ENCODE measurements around the gene EFCAB11.

Gene EFCAB11

DNA sequence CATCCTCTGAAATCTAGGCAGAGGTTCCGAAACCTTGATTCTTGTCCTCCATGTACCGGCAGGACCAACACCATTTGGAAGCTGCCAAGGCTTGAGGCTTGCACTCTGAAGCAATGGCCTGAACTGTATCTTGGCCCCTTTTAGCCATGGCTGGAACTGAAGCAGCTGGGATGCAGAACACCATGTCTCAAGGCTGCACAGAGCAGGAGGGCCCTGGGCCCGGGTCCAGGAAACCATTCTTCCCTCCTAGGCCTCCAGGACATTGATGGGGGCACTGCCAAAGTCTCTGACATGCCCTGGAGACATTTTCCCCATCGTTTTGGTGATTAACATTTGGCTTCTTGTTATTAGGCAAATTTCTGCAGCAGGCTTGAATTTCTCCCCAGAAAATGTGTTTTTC lies 198.7 kb downstream of the EFCAB11 start:
- DNase-seq (ENCODE audit: insufficient read length, low spot score): no peak
- FAIRE-seq: no peak
- no peak for TF ChIP-seq POLR2A (IDR thresholded peaks at IDR 0.05; ENCODE audit: low read depth, low read length)

- no peak for FAIRE-seq
- DNase-seq (ENCODE audit: insufficient read length, low spot score): no peak
- no peak for TF ChIP-seq POLR2A (IDR thresholded peaks at IDR 0.05; ENCODE audit: low read depth, low read length)
Observed at GRCh38 chr14:89753828-89754412, 200.6 kb downstream of the EFCAB11 start.

GRCh38 chr14:89750908-89751392 lies 203.6 kb downstream of the EFCAB11 start:
- TF ChIP-seq POLR2A (IDR thresholded peaks at IDR 0.05; ENCODE audit: low read depth, low read length): no peak
- DNase-seq (ENCODE audit: insufficient read length, low spot score) (no peak), FAIRE-seq (no peak)

DNA sequence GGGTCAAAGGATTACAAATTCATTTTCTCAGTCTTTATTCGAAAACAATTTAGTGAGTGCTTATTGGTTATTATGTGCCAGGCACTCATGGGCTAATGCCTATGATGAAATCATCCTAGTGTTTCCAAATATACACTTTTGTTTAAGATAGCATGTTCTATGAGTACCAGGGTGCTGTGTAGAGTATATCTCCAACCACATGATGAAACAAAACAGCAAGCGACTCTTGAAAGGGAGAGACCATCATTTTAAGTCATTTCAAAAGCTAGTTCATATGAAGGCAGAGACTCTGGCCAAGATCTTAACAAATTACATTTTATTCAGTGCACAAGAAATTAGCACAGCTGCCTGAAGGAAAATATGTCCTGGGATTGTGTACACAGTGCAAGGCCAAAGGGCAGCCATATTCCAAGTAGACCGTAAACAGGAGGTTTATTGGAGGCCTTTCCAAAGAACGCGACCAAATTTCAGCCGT lies 204.2 kb downstream of the EFCAB11 start:
- DNase-seq (ENCODE audit: insufficient read length, low spot score) (no peak), FAIRE-seq (no peak)
- no peak for TF ChIP-seq POLR2A (IDR thresholded peaks at IDR 0.05; ENCODE audit: low read depth, low read length)

- no peak for FAIRE-seq
- no peak for TF ChIP-seq POLR2A (IDR thresholded peaks at IDR 0.05; ENCODE audit: low read depth, low read length)
- DNase-seq (ENCODE audit: insufficient read length, low spot score): no peak
Observed at GRCh38 chr14:89748004-89748403, 206.5 kb downstream of the EFCAB11 start.

DNA sequence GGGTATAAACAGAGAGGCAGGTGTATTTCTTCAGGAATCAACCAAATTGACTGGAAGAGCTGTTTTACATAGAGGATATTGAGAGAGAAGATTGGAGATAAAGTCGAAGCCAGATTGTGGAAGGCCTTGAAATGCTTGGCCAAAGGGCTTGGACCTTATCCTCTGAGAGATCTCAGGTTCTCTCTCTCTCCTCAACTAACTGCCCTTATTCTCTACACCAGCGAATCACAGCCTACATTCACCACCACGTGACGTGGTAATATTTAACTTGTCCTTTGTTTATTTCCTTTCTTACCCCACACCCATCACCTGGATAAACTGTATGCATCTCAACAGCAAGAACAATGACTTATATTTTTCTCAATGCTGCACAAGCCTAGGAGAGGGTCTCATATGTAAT lies 207.4 kb downstream of the EFCAB11 start:
- TF ChIP-seq POLR2A (IDR thresholded peaks at IDR 0.05; ENCODE audit: low read depth, low read length): no peak
- no peak for DNase-seq (ENCODE audit: insufficient read length, low spot score)
- no peak for FAIRE-seq

GRCh38 chr14:89746654-89747053 lies 207.9 kb downstream of the EFCAB11 start:
- TF ChIP-seq POLR2A (IDR thresholded peaks at IDR 0.05; ENCODE audit: low read depth, low read length): no peak
- FAIRE-seq (no peak), DNase-seq (ENCODE audit: insufficient read length, low spot score) (no peak)

GRCh38 chr14:89746135-89746534 lies 208.4 kb downstream of the EFCAB11 start:
- TF ChIP-seq POLR2A (IDR thresholded peaks at IDR 0.05; ENCODE audit: low read depth, low read length): no peak
- no peak for FAIRE-seq
- no peak for DNase-seq (ENCODE audit: insufficient read length, low spot score)
